Neural cell (in vitro differentiated cells): ENCODE results near the gene BMPR2. TPM values are rescaled to one million over a fixed set of nuclear protein-coding genes. Genes with fewer than 3 reads are reported as not detected.

Experiments
- H2AFZ ChIP-seq: fragments of 200-600, 300-800 bp; sonication (generic), shearing (Covaris generic); 2 replicates; pipeline ENCODE4 v1.6.0; 2014; ENCODE audit warnings: low read depth, mild to moderate bottlenecking, antibody characterized with exemption, low read length, moderate library complexity
- H3F3A ChIP-seq: fragments of 200-600 bp; shearing (Covaris generic); 2 replicates; pipeline ENCODE4 v1.6.1; 2016; ENCODE audit warnings: mild to moderate bottlenecking, moderate library complexity, mixed read lengths, antibody characterized with exemption, low read length; ENCODE audit not compliant: insufficient read depth, poor library complexity, severe bottlenecking
- H3K27ac ChIP-seq: fragments of 200-600, 300-800 bp; sonication (generic), shearing (Covaris generic); 2 replicates; pipeline ENCODE4 v1.5.1; 2014; ENCODE audit warnings: mild to moderate bottlenecking, low read length, moderate library complexity
- H3K27me3 ChIP-seq: fragments of 300-800, 200-600 bp; sonication (generic), shearing (Covaris generic); 2 replicates; pipeline ENCODE4 v1.6.0; 2014; ENCODE audit warnings: mild to moderate bottlenecking, low read depth, low read length, moderate library complexity; ENCODE audit not compliant: insufficient read depth
- H3K36me3 ChIP-seq: fragments of 300-800, 200-600 bp; sonication (generic), shearing (Covaris generic); 2 replicates; pipeline ENCODE4 v1.5.1; 2014; ENCODE audit warnings: mild to moderate bottlenecking, antibody characterized with exemption, low read length, moderate library complexity; ENCODE audit not compliant: insufficient read depth
- H3K4me2 ChIP-seq: fragments of 300-800, 200-600 bp; sonication (generic), shearing (Covaris generic); 2 replicates; pipeline ENCODE4 v1.6.0; 2014; ENCODE audit warnings: mild to moderate bottlenecking, low read length
- H3K4me3 ChIP-seq: fragments of 300-800, 200-600 bp; sonication (generic), shearing (Covaris generic); 2 replicates; pipeline ENCODE4 v1.5.1; 2014; ENCODE audit warnings: mild to moderate bottlenecking, low read length, moderate library complexity
- H3K79me2 ChIP-seq: fragments of 200-600 bp; shearing (Covaris generic); replicated peaks from 2 replicates; pipeline ENCODE4 v1.6.0; 2014; ENCODE audit warnings: mild to moderate bottlenecking, low read length, moderate library complexity; ENCODE audit not compliant: insufficient read depth
- H3K9ac ChIP-seq: fragments of 300-800, 200-600 bp; sonication (generic), shearing (Covaris generic); 2 replicates; pipeline ENCODE4 v1.6.1; 2016; ENCODE audit warnings: mild to moderate bottlenecking, low read length, mixed read lengths
- H3K9me2 ChIP-seq: fragments of 200-600 bp; shearing (Covaris generic); 2 replicates; pipeline ENCODE4 v1.6.1; 2016; ENCODE audit warnings: mild to moderate bottlenecking, low read length, mixed read lengths; ENCODE audit not compliant: insufficient read depth
- H3K9me3 ChIP-seq: fragments of 200-600, 300-800 bp; sonication (generic), shearing (Covaris generic); 2 replicates; pipeline ENCODE4 v1.6.1; 2016; ENCODE audit warnings: mild to moderate bottlenecking, mixed run types, low read length, moderate library complexity, mixed read lengths
- H4K20me1 ChIP-seq: fragments of 200-600 bp; shearing (Covaris generic); 2 replicates; pipeline ENCODE4 v1.6.1; 2016; ENCODE audit warnings: mild to moderate bottlenecking, mixed run types; ENCODE audit not compliant: insufficient read depth
- EP300 ChIP-seq: fragments of 450-650 bp; conservative IDR thresholded peaks from 2 replicates; pipeline ENCODE4 v1.6.1; 2014; ENCODE audit warnings: antibody characterized with exemption, mild to moderate bottlenecking, moderate library complexity; ENCODE audit not compliant: poor library complexity, severe bottlenecking
- EZH2 ChIP-seq: fragments of 200-600, 300-800 bp; shearing (Covaris generic), sonication (generic); IDR thresholded peaks from 2 replicates; pipeline ENCODE4 v1.6.1; 2014; ENCODE audit warnings: antibody characterized with exemption, low read length, borderline replicate concordance, mild to moderate bottlenecking; ENCODE audit not compliant: insufficient read depth, poor library complexity, severe bottlenecking
- MXI1 ChIP-seq: fragments of 450-650 bp; conservative IDR thresholded peaks from 2 replicates; pipeline ENCODE4 v1.6.1; 2014; ENCODE audit warnings: antibody characterized with exemption, mild to moderate bottlenecking; ENCODE audit not compliant: poor library complexity, severe bottlenecking
- POLR2AphosphoS5 ChIP-seq: IDR thresholded peaks from 2 replicates; pipeline ENCODE4 v1.6.1; 2012
- RAD21 ChIP-seq: fragments of 450-650 bp; conservative IDR thresholded peaks from 2 replicates; pipeline ENCODE4 v1.6.1; 2014; ENCODE audit warnings: antibody characterized with exemption, mild to moderate bottlenecking, moderate library complexity
- SMC3 ChIP-seq: fragments of 450-650 bp; conservative IDR thresholded peaks from 2 replicates; pipeline ENCODE4 v1.6.1; 2014; ENCODE audit warnings: antibody characterized with exemption, mild to moderate bottlenecking, moderate library complexity; ENCODE audit not compliant: poor library complexity
- TAF1 ChIP-seq: IDR thresholded peaks from 2 replicates; pipeline ENCODE4 v1.6.1; 2012; ENCODE audit warnings: low read depth
- polyA plus RNA-seq: library from polyadenylated mRNA; depleted of rRNA; stranded (reverse); fragments of >200 nt; gene quantifications from 2 replicates; pipeline ENCODE4 v1.2.3, GENCODE V29; 2014
- TF ChIP-seq, protein P1 (sequence below): IDR thresholded peaks from 2 replicates; pipeline ENCODE4 v1.6.1; 2012; ENCODE audit warnings: borderline replicate concordance
- TF ChIP-seq, protein P2 (sequence below): fragments of 450-650 bp; IDR thresholded peaks from 2 replicates; pipeline ENCODE4 v1.5.1; 2014; ENCODE audit warnings: antibody characterized with exemption, mild to moderate bottlenecking, moderate library complexity; ENCODE audit not compliant: poor library complexity, severe bottlenecking

Gene BMPR2
- polyA plus RNA-seq, 1 donor from 2014 or later = 18.4 TPM

DNA sequence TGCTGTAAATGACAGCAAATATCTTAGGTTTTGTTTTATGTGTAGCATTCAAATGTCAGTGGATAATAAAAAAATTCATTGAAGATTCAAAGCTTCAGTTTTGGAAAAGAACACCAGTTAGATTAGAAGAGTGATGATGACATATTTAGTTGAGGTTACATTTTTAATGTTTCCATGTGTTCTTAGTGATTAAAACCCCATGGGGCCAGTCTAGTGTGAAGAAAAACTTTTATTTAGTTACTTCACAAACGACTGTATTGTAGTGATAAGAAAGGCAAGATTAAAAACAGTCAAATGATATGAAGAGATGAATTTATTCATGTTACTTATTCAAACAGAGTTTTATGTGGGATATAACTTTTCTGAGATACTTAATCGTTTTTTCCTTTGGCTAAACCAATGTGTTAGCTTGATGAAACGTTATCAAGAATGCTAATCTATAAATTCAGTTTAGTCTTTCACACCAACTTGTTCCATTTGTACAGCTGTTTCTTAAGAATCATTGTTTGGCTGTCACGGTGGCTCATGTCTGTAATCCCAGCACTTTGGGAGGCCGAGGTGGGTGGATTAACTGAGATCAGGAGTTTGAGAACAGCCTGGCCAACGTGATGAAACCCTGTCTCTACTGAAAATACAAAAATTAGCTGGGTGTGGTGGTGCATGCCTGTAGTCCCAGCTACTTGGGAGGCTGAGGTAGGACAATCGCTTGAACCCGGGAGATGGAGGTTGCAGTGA is 11.6 kb downstream of the BMPR2 start:
- no peaks in the 10 kb centered on the region for H3F3A ChIP-seq
- no peak for TF ChIP-seq POLR2AphosphoS5
- no peak for TF ChIP-seq MXI1
- TF ChIP-seq EP300 = no peak
- TF ChIP-seq RAD21 = no peak
- no peak for TF ChIP-seq SMC3
- TF ChIP-seq, protein P1, sequence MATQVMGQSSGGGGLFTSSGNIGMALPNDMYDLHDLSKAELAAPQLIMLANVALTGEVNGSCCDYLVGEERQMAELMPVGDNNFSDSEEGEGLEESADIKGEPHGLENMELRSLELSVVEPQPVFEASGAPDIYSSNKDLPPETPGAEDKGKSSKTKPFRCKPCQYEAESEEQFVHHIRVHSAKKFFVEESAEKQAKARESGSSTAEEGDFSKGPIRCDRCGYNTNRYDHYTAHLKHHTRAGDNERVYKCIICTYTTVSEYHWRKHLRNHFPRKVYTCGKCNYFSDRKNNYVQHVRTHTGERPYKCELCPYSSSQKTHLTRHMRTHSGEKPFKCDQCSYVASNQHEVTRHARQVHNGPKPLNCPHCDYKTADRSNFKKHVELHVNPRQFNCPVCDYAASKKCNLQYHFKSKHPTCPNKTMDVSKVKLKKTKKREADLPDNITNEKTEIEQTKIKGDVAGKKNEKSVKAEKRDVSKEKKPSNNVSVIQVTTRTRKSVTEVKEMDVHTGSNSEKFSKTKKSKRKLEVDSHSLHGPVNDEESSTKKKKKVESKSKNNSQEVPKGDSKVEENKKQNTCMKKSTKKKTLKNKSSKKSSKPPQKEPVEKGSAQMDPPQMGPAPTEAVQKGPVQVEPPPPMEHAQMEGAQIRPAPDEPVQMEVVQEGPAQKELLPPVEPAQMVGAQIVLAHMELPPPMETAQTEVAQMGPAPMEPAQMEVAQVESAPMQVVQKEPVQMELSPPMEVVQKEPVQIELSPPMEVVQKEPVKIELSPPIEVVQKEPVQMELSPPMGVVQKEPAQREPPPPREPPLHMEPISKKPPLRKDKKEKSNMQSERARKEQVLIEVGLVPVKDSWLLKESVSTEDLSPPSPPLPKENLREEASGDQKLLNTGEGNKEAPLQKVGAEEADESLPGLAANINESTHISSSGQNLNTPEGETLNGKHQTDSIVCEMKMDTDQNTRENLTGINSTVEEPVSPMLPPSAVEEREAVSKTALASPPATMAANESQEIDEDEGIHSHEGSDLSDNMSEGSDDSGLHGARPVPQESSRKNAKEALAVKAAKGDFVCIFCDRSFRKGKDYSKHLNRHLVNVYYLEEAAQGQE = no peak
- no peak for TF ChIP-seq TAF1
- TF ChIP-seq, protein P2, sequence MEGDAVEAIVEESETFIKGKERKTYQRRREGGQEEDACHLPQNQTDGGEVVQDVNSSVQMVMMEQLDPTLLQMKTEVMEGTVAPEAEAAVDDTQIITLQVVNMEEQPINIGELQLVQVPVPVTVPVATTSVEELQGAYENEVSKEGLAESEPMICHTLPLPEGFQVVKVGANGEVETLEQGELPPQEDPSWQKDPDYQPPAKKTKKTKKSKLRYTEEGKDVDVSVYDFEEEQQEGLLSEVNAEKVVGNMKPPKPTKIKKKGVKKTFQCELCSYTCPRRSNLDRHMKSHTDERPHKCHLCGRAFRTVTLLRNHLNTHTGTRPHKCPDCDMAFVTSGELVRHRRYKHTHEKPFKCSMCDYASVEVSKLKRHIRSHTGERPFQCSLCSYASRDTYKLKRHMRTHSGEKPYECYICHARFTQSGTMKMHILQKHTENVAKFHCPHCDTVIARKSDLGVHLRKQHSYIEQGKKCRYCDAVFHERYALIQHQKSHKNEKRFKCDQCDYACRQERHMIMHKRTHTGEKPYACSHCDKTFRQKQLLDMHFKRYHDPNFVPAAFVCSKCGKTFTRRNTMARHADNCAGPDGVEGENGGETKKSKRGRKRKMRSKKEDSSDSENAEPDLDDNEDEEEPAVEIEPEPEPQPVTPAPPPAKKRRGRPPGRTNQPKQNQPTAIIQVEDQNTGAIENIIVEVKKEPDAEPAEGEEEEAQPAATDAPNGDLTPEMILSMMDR = no peak
- H3K4me3 ChIP-seq = no peak overlapping the region
- H3K9me2 ChIP-seq = no peaks in the 10 kb centered on the region
- no peak overlapping the region for H3K4me2 ChIP-seq
- no peak overlapping the region for H3K9ac ChIP-seq
- H3K9me3 ChIP-seq = no peaks in the 10 kb centered on the region
- no peaks in the 10 kb centered on the region for H3K27me3 ChIP-seq
- H2AFZ ChIP-seq = no peak overlapping the region
- H3K79me2 ChIP-seq = peaks cover 76% of the 10 kb centered on the region
- H4K20me1 ChIP-seq = no peaks in the 10 kb centered on the region
- H3K27ac ChIP-seq = no peak overlapping the region
- H3K36me3 ChIP-seq = no peaks in the 10 kb centered on the region

DNA sequence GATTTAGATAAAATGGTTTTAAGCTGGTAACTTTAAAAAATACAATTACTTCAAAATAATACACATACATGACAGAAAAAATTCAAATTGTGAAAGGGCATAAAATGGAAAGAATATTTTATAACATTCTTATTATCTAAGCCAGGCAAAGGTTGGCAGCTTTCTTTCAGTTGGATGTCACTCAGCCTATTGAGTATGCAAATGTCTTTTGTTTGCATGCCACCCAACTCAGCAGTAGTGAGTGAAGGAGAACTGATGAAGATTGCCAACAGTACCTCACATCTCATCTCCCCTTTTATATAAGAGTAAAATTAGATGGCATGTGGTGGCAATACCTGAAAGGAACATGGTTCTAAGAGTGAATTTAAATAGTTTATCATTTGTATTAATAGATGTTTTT is 24.8 kb downstream of the BMPR2 start:
- Histone ChIP-seq H3K27me3 (no peaks in the 10 kb centered on the region), H3K79me2 (peaks cover 76% of the 10 kb centered on the region), H3K4me2 (peak overlapping the region; percentile 10), H3K36me3 (no peaks in the 10 kb centered on the region), H3K9me2 (no peaks in the 10 kb centered on the region), H4K20me1 (no peaks in the 10 kb centered on the region), H3K27ac (peak overlapping the region; percentile 52), H3K9me3 (no peaks in the 10 kb centered on the region), H3K4me3 (no peak overlapping the region), H3K9ac (no peak overlapping the region), H2AFZ (no peak overlapping the region), H3F3A (no peaks in the 10 kb centered on the region)
- TF ChIP-seq, protein P2 = no peak
- no peak for TF ChIP-seq EZH2
- TF ChIP-seq SMC3 = no peak
- no peak for TF ChIP-seq MXI1
- peak; percentile 76 for TF ChIP-seq EP300
- no peak for TF ChIP-seq POLR2AphosphoS5
